Endodermal cell (in vitro differentiated cells): ENCODE results near the gene BCL2. TPM values are rescaled to one million over a fixed set of nuclear protein-coding genes. Genes with fewer than 3 reads are reported as not detected.

Experiments used
- DNase-seq: peaks from one replicate; pipeline ENCODE4 v3.0.0-alpha.2; 2017
- H3K27ac ChIP-seq: 2 replicates; pipeline ENCODE4 v1.5.1; 2013; ENCODE audit warnings: mild to moderate bottlenecking, low read depth, low read length, moderate library complexity
- H3K27me3 ChIP-seq: 2 replicates; pipeline ENCODE4 v1.6.1; 2013; ENCODE audit warnings: mild to moderate bottlenecking, low read length, moderate library complexity; ENCODE audit not compliant: insufficient read depth, control insufficient read depth, poor library complexity, severe bottlenecking
- H3K36me3 ChIP-seq: 2 replicates; pipeline ENCODE4 v1.7.0; 2013; ENCODE audit warnings: mild to moderate bottlenecking, low read length, moderate library complexity; ENCODE audit not compliant: control insufficient read depth, insufficient read depth
- H3K4me1 ChIP-seq: one replicate; pipeline ENCODE4 v1.7.0; 2013; ENCODE audit warnings: low read length; ENCODE audit not compliant: control insufficient read depth, insufficient read depth
- H3K4me3 ChIP-seq: 2 replicates; pipeline ENCODE4 v1.5.1; 2013; ENCODE audit warnings: mild to moderate bottlenecking, low read length, moderate library complexity
- H3K9ac ChIP-seq: 2 replicates; pipeline ENCODE4 v1.6.1; 2013; ENCODE audit warnings: mild to moderate bottlenecking, low read length, moderate library complexity; ENCODE audit not compliant: poor library complexity, severe bottlenecking; ENCODE audit errors: extremely low read depth
- H3K9me3 ChIP-seq: 2 replicates; pipeline ENCODE4 v1.6.1; 2013; ENCODE audit warnings: mild to moderate bottlenecking, low read length, moderate library complexity; ENCODE audit not compliant: control insufficient read depth
- H3K27ac Mint-ChIP-seq: 2 replicates; pipeline ENCODE4 v1.8.0; 2020; ENCODE audit warnings: mixed read lengths
- H3K27me3 Mint-ChIP-seq: 2 replicates; pipeline ENCODE4 v1.8.0; 2021; ENCODE audit warnings: mild to moderate bottlenecking, mixed read lengths; ENCODE audit not compliant: insufficient read depth
- H3K36me3 Mint-ChIP-seq: 2 replicates; pipeline ENCODE4 v1.8.0; 2020; ENCODE audit warnings: low read depth, mixed read lengths
- H3K4me1 Mint-ChIP-seq: 2 replicates; pipeline ENCODE4 v1.8.0; 2020; ENCODE audit warnings: mixed read lengths
- H3K4me3 Mint-ChIP-seq: 2 replicates; pipeline ENCODE4 v1.8.0; 2020; ENCODE audit warnings: mild to moderate bottlenecking, moderate library complexity, mixed read lengths
- H3K9me3 Mint-ChIP-seq: 2 replicates; pipeline ENCODE4 v1.8.0; 2020; ENCODE audit warnings: mild to moderate bottlenecking, mixed read lengths
- CTCF ChIP-seq: fragments of 200-600 bp; sonication (generic); conservative IDR thresholded peaks from 2 replicates; pipeline ENCODE4 v1.5.0; 2021; ENCODE audit warnings: antibody characterized with exemption, mild to moderate bottlenecking
- WGBS, 2 experiments: methylation state at CpG; one replicate each; pipeline versions ENCODE4 v1.1.5 to v1.1.7; 2013; ENCODE audit warnings: missing lambda C conversion rate in 2 of 2, mixed read lengths in 1 of 2; ENCODE audit not compliant: insufficient coverage in 1 of 2, insufficient read length in 1 of 2; 5-methylcytosine and 5-hydroxymethylcytosine counted together
- total RNA-seq, 2 donors: library from RNA; stranded (reverse); fragmentation: NEBNext Ultra II Directional in 1 of 2; extraction: Animal tissue kit (Norgen Biotek cat#: 25700) in 1 of 2; gene quantifications; 2 replicates in 1 of 2; 3 replicates in 1 of 2; pipeline ENCODE4 v1.2.1, GENCODE V29; 2021

The BCL2 gene
- total RNA-seq, 2 donors from 2014 or later = 1.4 to 2.3 TPM

- Histone ChIP-seq H3K9ac (no peak overlapping the region), H3K4me1 (no peaks in the 10 kb centered on the region), H3K36me3 (no peaks in the 10 kb centered on the region), H3K4me3 (no peak overlapping the region), H3K27ac (no peak overlapping the region), H3K9me3 (no peaks in the 10 kb centered on the region), H3K27me3 (no peaks in the 10 kb centered on the region)
- no peak for DNase-seq
- Mint-ChIP-seq H3K36me3 (no peaks in the 10 kb centered on the region), H3K4me1 (no peaks in the 10 kb centered on the region), H3K27me3 (no peaks in the 10 kb centered on the region), H3K27ac (no peak overlapping the region), H3K4me3 (no peak overlapping the region), H3K9me3 (no peaks in the 10 kb centered on the region)
- no peak for TF ChIP-seq CTCF
- 88% methylated on average over 2 of the region's 3 CpGs; no CpG with 5 or more reads in 1 of the 2 experiments for WGBS, 2 experiments
Observed at GRCh38 chr18:63245600-63245999, 74.0 kb downstream of the BCL2 start.

- Mint-ChIP-seq H3K27ac (no peak overlapping the region), H3K4me3 (no peak overlapping the region), H3K27me3 (no peaks in the 10 kb centered on the region), H3K4me1 (no peaks in the 10 kb centered on the region), H3K9me3 (no peaks in the 10 kb centered on the region), H3K36me3 (no peaks in the 10 kb centered on the region)
- Histone ChIP-seq H3K27me3 (no peaks in the 10 kb centered on the region), H3K27ac (no peak overlapping the region), H3K4me1 (no peaks in the 10 kb centered on the region), H3K9me3 (no peaks in the 10 kb centered on the region), H3K9ac (no peak overlapping the region), H3K4me3 (no peak overlapping the region), H3K36me3 (no peaks in the 10 kb centered on the region)
- DNase-seq = no peak
- no peak for TF ChIP-seq CTCF
- 87 to 91% methylated on average over 6 of the region's 6 CpGs for WGBS, 2 experiments
Observed at GRCh38 chr18:63244607-63245006, 75.0 kb downstream of the BCL2 start.

- Histone ChIP-seq H3K9ac (no peak overlapping the region), H3K9me3 (no peaks in the 10 kb centered on the region), H3K27ac (no peak overlapping the region), H3K36me3 (no peaks in the 10 kb centered on the region), H3K4me3 (no peak overlapping the region), H3K27me3 (no peaks in the 10 kb centered on the region), H3K4me1 (no peaks in the 10 kb centered on the region)
- WGBS, 2 experiments = 93 to 96% methylated on average over 5 to 7 of the region's 7 CpGs
- no peak for DNase-seq
- Mint-ChIP-seq H3K9me3 (no peaks in the 10 kb centered on the region), H3K27ac (no peak overlapping the region), H3K4me3 (no peak overlapping the region), H3K27me3 (no peaks in the 10 kb centered on the region), H3K4me1 (peaks cover 11% of the 10 kb centered on the region), H3K36me3 (no peaks in the 10 kb centered on the region)
- TF ChIP-seq CTCF = no peak
Observed at GRCh38 chr18:63241760-63242159, 77.8 kb downstream of the BCL2 start.
